Measurements from ENCODE around the gene BRMS1. TPM values are rescaled to one million over a fixed set of nuclear protein-coding genes. Genes with fewer than 3 reads are reported as not detected.

The BRMS1 gene
- total RNA-seq, 1 experiment from 2014 or later: 48.1 TPM

GRCh38 chr11:66292543-66293332 lies 52.2 kb downstream of the BRMS1 start:
- Mint-ChIP-seq H3K27me3 (ENCODE audit: unreplicated experiment) (peaks cover 55% of the 10 kb centered on the region), H3K27ac (ENCODE audit: unreplicated experiment) (no peak overlapping the region), H3K9me3 (ENCODE audit: low read depth, unreplicated experiment) (no peaks in the 10 kb centered on the region), H3K36me3 (ENCODE audit: insufficient read depth, unreplicated experiment) (peaks cover 32% of the 10 kb centered on the region), H3K4me1 (ENCODE audit: low read depth, unreplicated experiment) (peaks cover 31% of the 10 kb centered on the region), H3K4me3 (ENCODE audit: low read depth, unreplicated experiment) (peak overlapping the region; percentile 13)
- CTCF ChIA-PET: interaction anchor here (1.3 kb wide), 1 partner anchor 20 kb away, joined by 3 read pairs; no protein-coding TSS in a partner anchor
- no TSS peak for BruUV-seq (replicated peaks)
- intact Hi-C loops (cut with micrococcal nuclease; ENCODE audit: unreplicated experiment): no loop called here
- no peak for TF ChIP-seq CTCF (IDR thresholded peaks at IDR 0.05; ENCODE audit: unreplicated experiment)
- no peak for DNase-seq

- Mint-ChIP-seq H3K36me3 (ENCODE audit: insufficient read depth, unreplicated experiment) (peaks cover 36% of the 10 kb centered on the region), H3K27me3 (ENCODE audit: unreplicated experiment) (peaks cover 47% of the 10 kb centered on the region), H3K4me3 (ENCODE audit: low read depth, unreplicated experiment) (peak within 1 kb of the TSS; percentile 80), H3K27ac (ENCODE audit: unreplicated experiment) (no peak within 1 kb of the TSS), H3K4me1 (ENCODE audit: low read depth, unreplicated experiment) (peaks cover 31% of the 10 kb centered on the region), H3K9me3 (ENCODE audit: low read depth, unreplicated experiment) (no peaks in the 10 kb centered on the region)
- TF ChIP-seq CTCF (IDR thresholded peaks at IDR 0.05; ENCODE audit: unreplicated experiment): no peak
- CTCF ChIA-PET: interaction anchor here (0.6 to 1.5 kb wide), 2 partner anchors 9 to 167 kb away, joined by 3 read pairs; no protein-coding TSS in a partner anchor
- intact Hi-C loops (cut with micrococcal nuclease; ENCODE audit: unreplicated experiment): no loop called here
- DNase-seq: peak; percentile 53
- no TSS peak for BruUV-seq (replicated peaks)
Observed at GRCh38 chr11:66291706-66292542, 53.0 kb downstream of the BRMS1 start, which contains the start of gene TMEM151A. Gene TMEM151A (plus strand): TSS chr11:66291894. CDS start chr11:66292014, 120 bp downstream.

GRCh38 chr11:66291303-66291705 lies 53.6 kb downstream of the BRMS1 start:
- TF ChIP-seq CTCF (IDR thresholded peaks at IDR 0.05; ENCODE audit: unreplicated experiment): no peak
- no peak for DNase-seq
- Mint-ChIP-seq H3K36me3 (ENCODE audit: insufficient read depth, unreplicated experiment) (peaks cover 36% of the 10 kb centered on the region), H3K27ac (ENCODE audit: unreplicated experiment) (no peak overlapping the region), H3K4me1 (ENCODE audit: low read depth, unreplicated experiment) (peaks cover 31% of the 10 kb centered on the region), H3K27me3 (ENCODE audit: unreplicated experiment) (peaks cover 40% of the 10 kb centered on the region), H3K9me3 (ENCODE audit: low read depth, unreplicated experiment) (no peaks in the 10 kb centered on the region), H3K4me3 (ENCODE audit: low read depth, unreplicated experiment) (peak overlapping the region; percentile 80)
- intact Hi-C loops (cut with micrococcal nuclease; ENCODE audit: unreplicated experiment): no loop called here
- CTCF ChIA-PET: interaction anchor here (0.6 to 1.5 kb wide), 3 partner anchors 9 to 167 kb away, joined by 3 read pairs; no protein-coding TSS in a partner anchor
- no TSS peak for BruUV-seq (replicated peaks)

- intact Hi-C loops (cut with micrococcal nuclease; ENCODE audit: unreplicated experiment): no loop called here
- Mint-ChIP-seq H3K4me3 (ENCODE audit: low read depth, unreplicated experiment) (peak overlapping the region; percentile 80), H3K36me3 (ENCODE audit: insufficient read depth, unreplicated experiment) (peaks cover 42% of the 10 kb centered on the region), H3K27me3 (ENCODE audit: unreplicated experiment) (peaks cover 33% of the 10 kb centered on the region), H3K27ac (ENCODE audit: unreplicated experiment) (peak overlapping the region; percentile 90), H3K4me1 (ENCODE audit: low read depth, unreplicated experiment) (peaks cover 31% of the 10 kb centered on the region), H3K9me3 (ENCODE audit: low read depth, unreplicated experiment) (no peaks in the 10 kb centered on the region)
- CTCF ChIA-PET: no interaction called here
- no peak for DNase-seq
- TF ChIP-seq CTCF (IDR thresholded peaks at IDR 0.05; ENCODE audit: unreplicated experiment): no peak
- no TSS peak for BruUV-seq (replicated peaks)
Observed at GRCh38 chr11:66290330-66290621, 54.6 kb downstream of the BRMS1 start.

All from Calu3 (cell line).